Measurements from ENCODE around the gene MGMT.

MGMT gene

DNA sequence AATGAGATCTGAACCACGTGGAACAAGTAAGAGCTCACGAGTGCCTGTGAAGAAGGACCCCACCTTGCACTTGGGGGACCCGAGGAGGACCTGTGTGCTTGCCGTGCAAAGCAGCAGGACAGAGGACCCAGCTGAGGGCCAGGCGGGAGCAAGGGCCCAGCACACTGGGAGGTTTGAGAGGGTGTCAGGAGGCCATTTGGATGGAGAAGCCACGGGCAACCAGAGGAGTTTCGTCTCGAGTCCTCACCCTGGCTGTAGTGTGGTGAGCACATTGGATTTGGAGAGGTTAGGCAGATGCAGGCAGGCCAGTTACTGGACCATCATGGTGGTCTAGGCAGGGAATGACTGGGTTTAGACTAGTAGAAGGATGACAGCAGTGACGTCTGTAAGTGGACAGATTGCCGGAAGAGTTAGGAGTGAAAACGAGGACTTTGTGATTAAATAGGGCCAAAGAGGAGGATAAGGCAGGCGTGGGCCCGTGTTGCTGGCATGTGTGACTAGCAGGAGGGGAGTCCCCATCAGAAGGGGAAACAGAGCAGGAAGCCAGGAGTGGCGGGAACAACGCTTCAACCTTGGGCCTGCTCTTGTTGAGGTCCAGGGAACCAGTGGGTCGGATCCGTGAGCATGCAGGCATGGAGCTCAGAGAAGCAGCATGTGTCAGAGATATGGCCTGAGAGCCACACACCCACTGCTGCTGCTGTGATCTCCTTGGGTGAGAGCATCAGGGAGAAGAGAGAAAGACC lies 208.2 kb downstream of the MGMT start:
- TF ChIP-seq CTCF (IDR thresholded peaks at IDR 0.05; ENCODE audit: low read depth, low read length, missing control alignments) = no peak
- no peak overlapping the region for H3K4me3 ChIP-seq (ENCODE audit: low read depth, low read length)
- no peak for DNase-seq (ENCODE audit: low read depth)
- in situ Hi-C loops (cut with HindIII; ENCODE audit: low sequenced_read_pairs) = no loop called here

DNA sequence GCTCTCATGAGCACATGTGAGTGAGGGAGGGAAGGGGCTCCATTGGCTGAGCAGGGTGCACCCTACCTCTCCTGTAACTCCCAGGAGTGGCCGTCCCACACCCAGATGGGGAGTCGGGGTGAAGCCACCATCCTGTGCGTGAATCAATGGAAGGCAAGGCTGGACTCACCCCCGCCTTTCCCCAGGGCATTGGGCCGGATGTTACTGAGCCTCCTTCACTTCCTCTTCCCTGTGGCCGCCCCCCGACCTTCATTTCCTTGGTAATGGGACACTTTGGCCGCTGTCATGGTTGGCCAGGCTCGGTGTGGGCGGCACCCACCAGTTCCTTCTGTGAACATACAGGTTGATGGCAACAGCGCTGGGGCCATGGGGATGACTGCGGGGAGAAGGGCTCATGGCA lies 209.0 kb downstream of the MGMT start:
- no peak for DNase-seq (ENCODE audit: low read depth)
- in situ Hi-C loops (cut with HindIII; ENCODE audit: low sequenced_read_pairs) = no loop called here
- H3K4me3 ChIP-seq (ENCODE audit: low read depth, low read length) = no peak overlapping the region
- no peak for TF ChIP-seq CTCF (IDR thresholded peaks at IDR 0.05; ENCODE audit: low read depth, low read length, missing control alignments)

- H3K4me3 ChIP-seq (ENCODE audit: low read depth, low read length) = no peak overlapping the region
- TF ChIP-seq CTCF (IDR thresholded peaks at IDR 0.05; ENCODE audit: low read depth, low read length, missing control alignments) = no peak
- DNase-seq (ENCODE audit: low read depth) = no peak
- in situ Hi-C loops (cut with HindIII; ENCODE audit: low sequenced_read_pairs) = no loop called here
These were observed 210.4 kb downstream of the MGMT start for GRCh38 chr10:129677377-129677927.

- TF ChIP-seq CTCF (IDR thresholded peaks at IDR 0.05; ENCODE audit: low read depth, low read length, missing control alignments) = no peak
- in situ Hi-C loops (cut with HindIII; ENCODE audit: low sequenced_read_pairs) = no loop called here
- DNase-seq (ENCODE audit: low read depth) = no peak
- H3K4me3 ChIP-seq (ENCODE audit: low read depth, low read length) = no peak overlapping the region
These were observed 211.1 kb downstream of the MGMT start for GRCh38 chr10:129678186-129678585.

DNA sequence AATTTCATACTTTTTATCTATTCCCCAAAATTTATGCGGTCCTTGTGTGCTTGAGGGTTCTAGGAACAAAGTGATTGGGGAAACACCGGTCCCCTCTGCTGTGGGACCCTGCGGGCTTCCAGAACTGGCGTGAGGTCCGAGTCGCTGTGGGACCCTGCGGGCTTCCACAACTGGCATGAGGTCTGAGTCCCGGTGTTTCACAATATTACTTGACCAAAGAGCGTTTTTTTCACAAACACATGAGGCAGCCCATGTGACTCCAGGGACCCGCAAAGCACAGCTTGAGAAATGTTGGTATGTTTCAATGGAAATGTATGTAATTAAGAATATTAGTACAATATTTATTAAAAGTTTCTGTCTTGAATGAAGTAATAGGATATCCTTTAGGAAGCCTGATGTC lies 212.2 kb downstream of the MGMT start:
- in situ Hi-C loops (cut with HindIII; ENCODE audit: low sequenced_read_pairs) = no loop called here
- no peak for DNase-seq (ENCODE audit: low read depth)
- H3K4me3 ChIP-seq (ENCODE audit: low read depth, low read length) = no peak overlapping the region
- no peak for TF ChIP-seq CTCF (IDR thresholded peaks at IDR 0.05; ENCODE audit: low read depth, low read length, missing control alignments)

- no peak for TF ChIP-seq CTCF (IDR thresholded peaks at IDR 0.05; ENCODE audit: low read depth, low read length, missing control alignments)
- no peak overlapping the region for H3K4me3 ChIP-seq (ENCODE audit: low read depth, low read length)
- in situ Hi-C loops (cut with HindIII; ENCODE audit: low sequenced_read_pairs) = no loop called here
- DNase-seq (ENCODE audit: low read depth) = no peak
These were observed 213.8 kb downstream of the MGMT start for GRCh38 chr10:129680661-129681344.
